Smooth muscle cell (in vitro differentiated cells): ENCODE data around the gene LRRC53. TPM values are rescaled to one million over a fixed set of nuclear protein-coding genes. Genes with fewer than 3 reads are reported as not detected.

Source experiments
- DNase-seq: peaks from one replicate; lab custom pipeline; 2025; ENCODE audit not compliant: unreplicated experiment; lab: John Stamatoyannopoulos, UW
- H2AFZ ChIP-seq: fragments of 200-600 bp; sonication (generic); 2 replicates; pipeline ENCODE4 v1.6.0; 2016; ENCODE audit warnings: antibody characterized with exemption, low read depth, mild to moderate bottlenecking
- H3F3A ChIP-seq: fragments of 200-600 bp; sonication (generic); 2 replicates; pipeline ENCODE4 v1.6.0; 2017; ENCODE audit warnings: antibody characterized with exemption, low read depth
- H3K27ac ChIP-seq: fragments of 200-600 bp; sonication (generic); 2 replicates; pipeline ENCODE4 v1.5.1; 2016; ENCODE audit warnings: low read depth, mild to moderate bottlenecking
- H3K27me3 ChIP-seq: fragments of 200-600 bp; sonication (generic); 2 replicates; pipeline ENCODE4 v1.6.1; 2016; ENCODE audit warnings: low read depth, mild to moderate bottlenecking
- H3K36me3 ChIP-seq: fragments of 200-600 bp; sonication (generic); 2 replicates; pipeline ENCODE4 v1.5.1; 2016; ENCODE audit warnings: low read depth
- H3K4me1 ChIP-seq: fragments of 200-600 bp; sonication (generic); 2 replicates; pipeline ENCODE4 v1.5.1; 2016; ENCODE audit warnings: low read depth
- H3K4me2 ChIP-seq: fragments of 200-600 bp; sonication (generic); 2 replicates; pipeline ENCODE4 v1.6.0; 2016; ENCODE audit warnings: mild to moderate bottlenecking
- H3K4me3 ChIP-seq: fragments of 200-600 bp; sonication (generic); 2 replicates; pipeline ENCODE4 v1.5.1; 2016; ENCODE audit warnings: mild to moderate bottlenecking
- H3K79me2 ChIP-seq: fragments of 200-600 bp; sonication (generic); 2 replicates; pipeline ENCODE4 v1.6.0; 2016; ENCODE audit warnings: low read depth, mild to moderate bottlenecking
- H3K9ac ChIP-seq: fragments of 200-600 bp; sonication (generic); 2 replicates; pipeline ENCODE4 v1.6.0; 2016; ENCODE audit warnings: low read depth
- H3K9me3 ChIP-seq: fragments of 200-600 bp; sonication (generic); replicated peaks from 2 replicates; pipeline ENCODE4 v1.5.1; 2016; ENCODE audit warnings: low read depth
- H4K20me1 ChIP-seq: fragments of 200-600 bp; sonication (generic); 2 replicates; pipeline ENCODE4 v1.6.0; 2016; ENCODE audit warnings: low read depth
- WGBS: methylation state at CpG from one replicate; pipeline ENCODE4 v1.1.7; 2016; ENCODE audit warnings: low lambda C conversion rate; 5-methylcytosine and 5-hydroxymethylcytosine counted together
- polyA plus RNA-seq: library from polyadenylated mRNA; unstranded; fragments of >200 nt; fragmentation: Nextera tagmentation; extraction: Ambion mirVana; gene quantifications from 2 replicates; pipeline ENCODE4 v1.2.1, GENCODE V29; 2016
- total RNA-seq: library from RNA; depleted of rRNA; stranded (reverse); fragments of >200 nt; gene quantifications from 2 replicates; pipeline ENCODE4 v1.2.3, GENCODE V29; 2014
- TF ChIP-seq, protein P1 (sequence below): fragments of 200-600 bp; sonication (generic); IDR thresholded peaks from 2 replicates; pipeline ENCODE4 v1.5.1; 2017; ENCODE audit warnings: borderline replicate concordance, mild to moderate bottlenecking, antibody characterized with exemption; ENCODE audit not compliant: insufficient read depth, poor library complexity, severe bottlenecking

LRRC53 gene
- total and polyA plus RNA-seq, 2 experiments from 2014 or later, result not detected

GRCh38 chr1:74478979-74479378 is 33.4 kb downstream of the LRRC53 start:
- Histone ChIP-seq H3K79me2 (no peaks in the 10 kb centered on the region), H3K4me2 (no peak overlapping the region), H3K9me3 (no peaks in the 10 kb centered on the region), H3F3A (no peaks in the 10 kb centered on the region), H3K36me3 (no peaks in the 10 kb centered on the region), H3K9ac (no peak overlapping the region), H4K20me1 (no peaks in the 10 kb centered on the region), H3K27ac (no peak overlapping the region), H3K4me1 (no peaks in the 10 kb centered on the region), H2AFZ (no peak overlapping the region), H3K27me3 (peaks cover 3% of the 10 kb centered on the region), H3K4me3 (no peak overlapping the region)
- no peak for DNase-seq
- 83% methylated on average over 2 of the region's 2 CpGs for WGBS
- TF ChIP-seq, protein P1, sequence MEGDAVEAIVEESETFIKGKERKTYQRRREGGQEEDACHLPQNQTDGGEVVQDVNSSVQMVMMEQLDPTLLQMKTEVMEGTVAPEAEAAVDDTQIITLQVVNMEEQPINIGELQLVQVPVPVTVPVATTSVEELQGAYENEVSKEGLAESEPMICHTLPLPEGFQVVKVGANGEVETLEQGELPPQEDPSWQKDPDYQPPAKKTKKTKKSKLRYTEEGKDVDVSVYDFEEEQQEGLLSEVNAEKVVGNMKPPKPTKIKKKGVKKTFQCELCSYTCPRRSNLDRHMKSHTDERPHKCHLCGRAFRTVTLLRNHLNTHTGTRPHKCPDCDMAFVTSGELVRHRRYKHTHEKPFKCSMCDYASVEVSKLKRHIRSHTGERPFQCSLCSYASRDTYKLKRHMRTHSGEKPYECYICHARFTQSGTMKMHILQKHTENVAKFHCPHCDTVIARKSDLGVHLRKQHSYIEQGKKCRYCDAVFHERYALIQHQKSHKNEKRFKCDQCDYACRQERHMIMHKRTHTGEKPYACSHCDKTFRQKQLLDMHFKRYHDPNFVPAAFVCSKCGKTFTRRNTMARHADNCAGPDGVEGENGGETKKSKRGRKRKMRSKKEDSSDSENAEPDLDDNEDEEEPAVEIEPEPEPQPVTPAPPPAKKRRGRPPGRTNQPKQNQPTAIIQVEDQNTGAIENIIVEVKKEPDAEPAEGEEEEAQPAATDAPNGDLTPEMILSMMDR, result no peak

DNA sequence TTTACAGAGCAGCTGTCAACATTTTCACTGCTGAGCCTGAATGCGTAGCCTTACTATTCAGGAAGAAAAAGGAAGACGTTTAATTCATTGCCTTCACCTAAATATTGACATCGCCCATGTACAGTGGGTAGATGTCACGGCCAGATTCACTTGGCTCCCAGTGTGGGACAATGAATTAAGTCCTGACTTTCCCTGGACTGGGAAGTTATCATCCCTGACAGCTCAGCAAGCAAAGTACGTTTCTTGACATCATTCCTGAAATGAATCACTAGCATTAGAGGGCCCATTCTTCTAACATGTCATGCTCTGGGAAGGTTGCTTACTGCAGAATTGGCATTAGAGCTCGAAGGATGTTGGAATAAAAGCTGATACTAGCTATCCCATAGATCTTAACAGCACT is 37.8 kb downstream of the LRRC53 start:
- Histone ChIP-seq H3K9me3 (no peaks in the 10 kb centered on the region), H3K27ac (no peak overlapping the region)
- DNase-seq, result no peak

GRCh38 chr1:74471470-74471869 is 40.9 kb downstream of the LRRC53 start:
- DNase-seq, result no peak
- H3K9ac ChIP-seq, result no peak overlapping the region
- no peaks in the 10 kb centered on the region for H3K79me2 ChIP-seq
- H3K4me1 ChIP-seq, result no peaks in the 10 kb centered on the region
- no peak overlapping the region for H2AFZ ChIP-seq
- TF ChIP-seq, protein P1, result no peak
- H3K27me3 ChIP-seq, result no peaks in the 10 kb centered on the region
- H3K27ac ChIP-seq, result no peak overlapping the region
- no peak overlapping the region for H3K4me2 ChIP-seq
- no peaks in the 10 kb centered on the region for H3K36me3 ChIP-seq
- no peaks in the 10 kb centered on the region for H4K20me1 ChIP-seq
- no peaks in the 10 kb centered on the region for H3K9me3 ChIP-seq
- no peak overlapping the region for H3K4me3 ChIP-seq
- WGBS, result 80% methylated on average over 3 of the region's 3 CpGs
- H3F3A ChIP-seq, result no peaks in the 10 kb centered on the region

More for the DNA sequence above, 37.8 kb downstream of the LRRC53 start:
- no peak overlapping the region for H3K4me3 ChIP-seq
- no peaks in the 10 kb centered on the region for H3K79me2 ChIP-seq
- TF ChIP-seq, protein P1, result no peak
- H3K9ac ChIP-seq, result no peak overlapping the region
- no peaks in the 10 kb centered on the region for H3K27me3 ChIP-seq
- WGBS, result 77% methylated on average over 6 of the region's 6 CpGs
- H3K4me1 ChIP-seq, result no peaks in the 10 kb centered on the region
- no peaks in the 10 kb centered on the region for H3F3A ChIP-seq
- H3K36me3 ChIP-seq, result no peaks in the 10 kb centered on the region
- no peaks in the 10 kb centered on the region for H4K20me1 ChIP-seq
- no peak overlapping the region for H2AFZ ChIP-seq
- H3K4me2 ChIP-seq, result no peak overlapping the region

DNA sequence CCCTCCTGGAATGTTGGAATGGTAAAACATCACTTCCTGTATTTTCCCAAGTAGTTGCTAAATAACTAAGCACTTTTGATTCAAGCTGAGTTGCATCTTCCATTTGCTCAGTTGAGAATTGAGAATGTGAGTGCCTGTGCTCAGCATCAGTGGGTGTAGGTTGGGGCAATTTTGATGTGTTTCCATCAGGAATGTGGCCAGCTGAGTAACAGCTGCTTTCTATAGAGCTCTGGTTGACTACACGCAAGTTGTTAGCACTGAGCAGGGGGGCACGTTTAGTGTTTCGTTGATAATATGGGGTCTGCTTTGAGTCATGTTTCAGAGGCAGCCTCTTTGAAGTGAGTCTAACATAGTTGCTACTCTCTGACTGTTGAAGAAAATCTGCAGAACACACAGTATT is 41.5 kb downstream of the LRRC53 start:
- no peaks in the 10 kb centered on the region for H3K4me1 ChIP-seq
- no peak for DNase-seq
- H3K36me3 ChIP-seq, result no peaks in the 10 kb centered on the region
- H3K4me3 ChIP-seq, result no peak overlapping the region
- TF ChIP-seq, protein P1, result no peak
- H3K9me3 ChIP-seq, result no peaks in the 10 kb centered on the region
- no peaks in the 10 kb centered on the region for H3F3A ChIP-seq
- no peak overlapping the region for H3K9ac ChIP-seq
- H4K20me1 ChIP-seq, result no peaks in the 10 kb centered on the region
- H3K27ac ChIP-seq, result no peak overlapping the region
- H3K4me2 ChIP-seq, result peak overlapping the region; percentile 3
- peak overlapping the region; percentile 42 for H2AFZ ChIP-seq
- H3K79me2 ChIP-seq, result no peaks in the 10 kb centered on the region
- no peaks in the 10 kb centered on the region for H3K27me3 ChIP-seq
- WGBS, result 10% methylated on average over 3 of the region's 3 CpGs
